ENCODE measurements around the gene SH3BP4.

DNA sequence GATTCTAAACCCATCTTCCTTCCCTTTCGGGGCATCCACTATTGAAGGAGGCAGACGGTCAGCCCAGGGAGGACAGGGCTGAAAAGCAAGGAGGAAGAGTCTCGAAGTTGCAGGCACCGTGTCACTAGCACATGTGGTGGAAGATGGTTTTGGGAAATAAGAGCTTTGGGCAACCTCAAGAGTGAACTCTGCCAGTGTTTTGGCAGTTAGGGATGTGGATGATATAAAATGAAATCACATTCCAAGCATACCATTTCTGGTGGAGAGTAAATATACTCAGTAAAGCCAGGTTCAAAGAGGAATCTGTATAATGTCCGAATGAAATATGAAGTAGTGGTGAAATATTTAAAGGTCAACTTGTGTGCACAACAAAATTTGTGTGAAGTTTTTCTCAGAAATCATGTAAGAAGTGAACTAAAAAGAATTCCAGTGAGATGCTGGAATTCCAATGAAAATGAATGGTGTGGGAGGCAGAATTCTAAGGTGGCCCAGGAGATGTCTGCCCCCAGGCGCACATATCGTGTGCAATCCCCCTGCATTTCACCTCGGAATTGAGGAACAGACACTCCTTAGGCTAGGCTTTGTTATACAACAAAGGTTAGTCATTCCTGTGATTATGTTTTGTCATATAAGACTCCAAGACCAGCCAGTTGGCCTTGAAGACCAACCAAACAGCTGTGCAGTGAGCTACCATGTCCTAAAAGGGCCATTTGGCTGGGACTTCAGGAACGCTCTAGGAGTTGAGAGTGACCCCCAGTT is 147.1 kb downstream of the SH3BP4 start:
- TF ChIP-seq, protein P1, sequence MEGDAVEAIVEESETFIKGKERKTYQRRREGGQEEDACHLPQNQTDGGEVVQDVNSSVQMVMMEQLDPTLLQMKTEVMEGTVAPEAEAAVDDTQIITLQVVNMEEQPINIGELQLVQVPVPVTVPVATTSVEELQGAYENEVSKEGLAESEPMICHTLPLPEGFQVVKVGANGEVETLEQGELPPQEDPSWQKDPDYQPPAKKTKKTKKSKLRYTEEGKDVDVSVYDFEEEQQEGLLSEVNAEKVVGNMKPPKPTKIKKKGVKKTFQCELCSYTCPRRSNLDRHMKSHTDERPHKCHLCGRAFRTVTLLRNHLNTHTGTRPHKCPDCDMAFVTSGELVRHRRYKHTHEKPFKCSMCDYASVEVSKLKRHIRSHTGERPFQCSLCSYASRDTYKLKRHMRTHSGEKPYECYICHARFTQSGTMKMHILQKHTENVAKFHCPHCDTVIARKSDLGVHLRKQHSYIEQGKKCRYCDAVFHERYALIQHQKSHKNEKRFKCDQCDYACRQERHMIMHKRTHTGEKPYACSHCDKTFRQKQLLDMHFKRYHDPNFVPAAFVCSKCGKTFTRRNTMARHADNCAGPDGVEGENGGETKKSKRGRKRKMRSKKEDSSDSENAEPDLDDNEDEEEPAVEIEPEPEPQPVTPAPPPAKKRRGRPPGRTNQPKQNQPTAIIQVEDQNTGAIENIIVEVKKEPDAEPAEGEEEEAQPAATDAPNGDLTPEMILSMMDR (conservative IDR thresholded peaks at IDR 0.05; ENCODE audit: low read length): no peak
- no peak for TF ChIP-seq EZH2phosphoT487 (IDR thresholded peaks at IDR 0.05; ENCODE audit: borderline replicate concordance, low read depth, low read length)
